Endothelial cell of umbilical vein (primary cell): ENCODE data around the gene RAB3C. TPM values are rescaled to one million over a fixed set of nuclear protein-coding genes. Genes with fewer than 3 reads are reported as not detected.

Experiments used
- BruUV-seq: library from RNA; stranded (reverse); fragments of 400-500 nt; replicated peaks from 2 replicates; lab custom pipeline; 2021; lab: Mats Ljungman, UMichigan
- CTCF ChIA-PET: fragments of 300-600, 350-600 bp; sonication (Branson Sonifier 250); formaldehyde crosslinking; loops from one replicate; lab custom pipeline; 2021; ENCODE audit warnings: antibody characterized with exemption, inconsistent platforms; lab: Charles Lee
- POLR2A ChIA-PET: fragments of 300-600, 350-600 bp; sonication (Branson Sonifier 250); formaldehyde crosslinking; loops from one replicate; lab custom pipeline; 2021; ENCODE audit warnings: antibody characterized with exemption, inconsistent platforms; lab: Charles Lee
- DNase-seq: peaks from one replicate; pipeline ENCODE4 v3.0.0-alpha.2; 2011; ENCODE audit warnings: low read depth, low spot score
- FAIRE-seq: peaks from 2 replicates; lab custom pipeline; 2011; peaks lifted over from hg19 to GRCh38; lab: Jason Lieb, UNC
- H2AFZ ChIP-seq: 2 replicates; pipeline ENCODE4 v1.6.0; 2012; ENCODE audit warnings: low read depth, low read length, control low read depth, inconsistent platforms
- H3K27ac ChIP-seq: 2 replicates; pipeline ENCODE4 v1.5.1; 2011; ENCODE audit warnings: low read depth, mild to moderate bottlenecking, control low read depth, low read length, moderate library complexity; ENCODE audit not compliant: insufficient read depth
- H3K27me3 ChIP-seq, 2 experiments: 2 replicates each; pipeline versions ENCODE4 v1.6.0 to v1.6.1; 2011; ENCODE audit warnings: low read length in 2 of 2, mixed read lengths in 1 of 2; ENCODE audit not compliant: control insufficient read depth in 2 of 2, insufficient read depth in 2 of 2
- H3K36me3 ChIP-seq, 2 experiments: 2 replicates in 1 of 2; 3 replicates in 1 of 2; pipeline ENCODE4 v1.5.1; 2011; ENCODE audit warnings: low read length in 2 of 2, mild to moderate bottlenecking in 1 of 2, moderate library complexity in 1 of 2; ENCODE audit not compliant: control insufficient read depth in 2 of 2, insufficient read depth in 2 of 2; ENCODE audit errors: extremely low read depth in 1 of 2
- H3K4me1 ChIP-seq: 3 replicates; pipeline ENCODE4 v1.5.1; 2011; ENCODE audit warnings: mild to moderate bottlenecking, low read length; ENCODE audit not compliant: control insufficient read depth, insufficient read depth; ENCODE audit errors: extremely low read depth
- H3K4me2 ChIP-seq: 2 replicates; pipeline ENCODE4 v1.6.1; 2011; ENCODE audit warnings: low read length, control low read depth, mixed read lengths; ENCODE audit not compliant: insufficient read depth
- H3K4me3 ChIP-seq, 3 experiments: fragments of 200-600 bp in 1 of 3; sonication (generic), shearing (Covaris generic) in 1 of 3; replicated peaks in 1 of 3; 2 replicates each; pipeline ENCODE4 v1.5.1; 2011 to 2016; ENCODE audit warnings: control low read depth in 3 of 3, low read length in 3 of 3, mild to moderate bottlenecking in 2 of 3, inconsistent platforms in 1 of 3, low read depth in 1 of 3, moderate library complexity in 1 of 3; ENCODE audit not compliant: insufficient read depth in 1 of 3
- H3K79me2 ChIP-seq: 2 replicates; pipeline ENCODE4 v1.6.0; 2012; ENCODE audit warnings: low read length, inconsistent platforms; ENCODE audit not compliant: control insufficient read depth, insufficient read depth
- H3K9ac ChIP-seq: replicated peaks from 2 replicates; pipeline ENCODE3; 2011; ENCODE audit warnings: low read length, control low read depth; ENCODE audit not compliant: insufficient read depth; ENCODE audit errors: extremely low read depth
- H3K9me1 ChIP-seq: replicated peaks from 3 replicates; pipeline ENCODE4 v1.6.0; 2011; ENCODE audit warnings: mild to moderate bottlenecking, low read length; ENCODE audit not compliant: control insufficient read depth, insufficient read depth; ENCODE audit errors: extremely low read depth
- H3K9me3 ChIP-seq: replicated peaks from 2 replicates; pipeline ENCODE4 v1.5.1; 2012; ENCODE audit warnings: low read length, inconsistent platforms; ENCODE audit not compliant: control insufficient read depth, insufficient read depth
- H4K20me1 ChIP-seq: replicated peaks from 2 replicates; pipeline ENCODE3; 2011; ENCODE audit warnings: mild to moderate bottlenecking, low read length; ENCODE audit not compliant: control insufficient read depth, insufficient read depth; ENCODE audit errors: extremely low read depth
- CTCF ChIP-seq, 2 donors: IDR thresholded peaks; 1 replicate in 1 of 2; 2 replicates in 1 of 2; pipeline ENCODE4 v1.5.1; 2011; ENCODE audit warnings: low read length in 2 of 2, mild to moderate bottlenecking in 2 of 2, moderate library complexity in 2 of 2, control low read depth in 1 of 2, inconsistent platforms in 1 of 2, low read depth in 1 of 2; ENCODE audit not compliant: insufficient read depth in 1 of 2; ENCODE audit errors: extremely low read depth in 1 of 2
- EZH2 ChIP-seq: IDR thresholded peaks from 2 replicates; pipeline ENCODE4 v1.6.1; 2012; ENCODE audit warnings: borderline replicate concordance, low read depth, mild to moderate bottlenecking, moderate library complexity, low read length, inconsistent platforms; ENCODE audit not compliant: severe bottlenecking
- FOS ChIP-seq: IDR thresholded peaks from 2 replicates; pipeline ENCODE4 v1.6.1; 2011; ENCODE audit warnings: mild to moderate bottlenecking, low read length, moderate library complexity, borderline replicate concordance; ENCODE audit not compliant: insufficient read depth
- GATA2 ChIP-seq: IDR thresholded peaks from 2 replicates; pipeline ENCODE4 v1.7.0; 2011; ENCODE audit warnings: low read depth, mild to moderate bottlenecking, moderate library complexity, mixed read lengths, low read length; ENCODE audit not compliant: insufficient read length, insufficient read depth
- JUN ChIP-seq: IDR thresholded peaks from 2 replicates; pipeline ENCODE4 v1.6.1; 2011; ENCODE audit warnings: borderline replicate concordance, low read depth; ENCODE audit not compliant: insufficient read length, insufficient read depth
- MAX ChIP-seq: IDR thresholded peaks from 2 replicates; pipeline ENCODE4 v1.6.1; 2011; ENCODE audit not compliant: insufficient read depth, insufficient read length
- MYC ChIP-seq: IDR thresholded peaks from one replicate; pipeline ENCODE4 v1.6.1; 2011; ENCODE audit warnings: mild to moderate bottlenecking, low read depth, low read length
- POLR2A ChIP-seq: IDR thresholded peaks from 2 replicates; pipeline ENCODE4 v1.6.1; 2012; ENCODE audit warnings: low read depth, mild to moderate bottlenecking, control low read depth, low read length
- POLR2AphosphoS5 ChIP-seq: IDR thresholded peaks from 2 replicates; pipeline ENCODE4 v1.6.1; 2012; ENCODE audit warnings: low read depth, mild to moderate bottlenecking, control low read depth, low read length, moderate library complexity; ENCODE audit not compliant: insufficient read depth
- dilution Hi-C: fragments of 300-500 bp; cut with MboI; formaldehyde crosslinking; loops from one replicate; pipeline ENCODE4 v1.15.0; 2019; ENCODE audit warnings: low sequenced_read_pairs; ENCODE audit not compliant: extremely low pct_ligation_motif_present
- intact Hi-C: fragments of 100-400 bp; cut with micrococcal nuclease; formaldehyde crosslinking; loops from one replicate; pipeline ENCODE4 v1.10.0; 2022
- polyA plus RNA-seq, 4 experiments: library from polyadenylated mRNA; depleted of rRNA in 3 of 4; stranded (reverse) in 3 of 4; unstranded in 1 of 4; fragments of >200 nt; gene quantifications; 2 replicates each; pipeline versions ENCODE4 v1.2.1 to v1.2.3, GENCODE V29; 2011 to 2012; ENCODE audit warnings: missing spikeins in 1 of 4
- total RNA-seq: library from RNA; stranded (reverse); gene quantifications from 2 replicates; pipeline ENCODE4 v1.2.3, GENCODE V29; 2021

Gene RAB3C
- total and polyA plus RNA-seq, 2 donors (not counting 3 experiments of a cell fraction or from before 2014, with no cell fraction given): 0.04 to 0.66 TPM

GRCh38 chr5:58648846-58649245, 66.0 kb downstream of the RAB3C start:
- ChIA-PET CTCF (interaction anchor here (0.6 to 2.2 kb wide), 9 partner anchors 9 to 1283 kb away, joined by 3 to 11 read pairs (median 4); partner anchors contain the start of gene RAB3C), POLR2A (interaction anchor here (1.7 kb wide), 1 partner anchor 19 kb away, joined by 5 read pairs; no protein-coding TSS in a partner anchor)
- dilution Hi-C loops: no loop called here
- Histone ChIP-seq H4K20me1 (no peaks in the 10 kb centered on the region), H3K79me2 (no peaks in the 10 kb centered on the region), H3K27ac (peak overlapping the region; percentile 83), H3K4me1 (peaks cover 18% of the 10 kb centered on the region), H3K9me3 (no peaks in the 10 kb centered on the region), H3K4me3 (no peak overlapping the region), H2AFZ (peak overlapping the region; percentile 66), H3K9me1 (no peaks in the 10 kb centered on the region), H3K36me3 (no peaks in the 10 kb centered on the region), H3K4me2 (peak overlapping the region; percentile 12), H3K9ac (peak overlapping the region; percentile 8), H3K27me3 (no peaks in the 10 kb centered on the region)
- TF ChIP-seq GATA2 (peak; percentile 45), JUN (peak; percentile 42), MAX (peak; percentile 44), MYC (no peak), EZH2 (no peak), POLR2AphosphoS5 (no peak), FOS (no peak), POLR2A (no peak), CTCF (IDR thresholded peaks at IDR 0.05; ENCODE audit: extremely low read depth in 1 of 2, insufficient read depth in 1 of 2, low read depth in 1 of 2, low read length in 2 of 2) (no peak)
- FAIRE-seq (peak; percentile 95), DNase-seq (peak; percentile 95)
- intact Hi-C loops: loop anchor here (1.0 kb wide), 1 partner anchor 18 kb away; no protein-coding TSS in a partner anchor
- BruUV-seq: no TSS peak
